Endothelial cell of umbilical vein (primary cell): ENCODE results near the gene IL6. TPM values are rescaled to one million over a fixed set of nuclear protein-coding genes. Genes with fewer than 3 reads are reported as not detected.

Experiments
- BruUV-seq: library from RNA; stranded (reverse); fragments of 400-500 nt; replicated peaks from 2 replicates; lab custom pipeline; 2021; lab: Mats Ljungman, UMichigan
- CTCF ChIA-PET: fragments of 300-600, 350-600 bp; sonication (Branson Sonifier 250); formaldehyde crosslinking; loops from one replicate; lab custom pipeline; 2021; ENCODE audit warnings: antibody characterized with exemption, inconsistent platforms; lab: Charles Lee
- POLR2A ChIA-PET: fragments of 300-600, 350-600 bp; sonication (Branson Sonifier 250); formaldehyde crosslinking; loops from one replicate; lab custom pipeline; 2021; ENCODE audit warnings: antibody characterized with exemption, inconsistent platforms; lab: Charles Lee
- DNase-seq: peaks from one replicate; pipeline ENCODE4 v3.0.0-alpha.2; 2011; ENCODE audit warnings: low read depth, low spot score
- FAIRE-seq: peaks from 2 replicates; lab custom pipeline; 2011; peaks lifted over from hg19 to GRCh38; lab: Jason Lieb, UNC
- H2AFZ ChIP-seq: 2 replicates; pipeline ENCODE4 v1.6.0; 2012; ENCODE audit warnings: low read depth, low read length, control low read depth, inconsistent platforms
- H3K27ac ChIP-seq: 2 replicates; pipeline ENCODE4 v1.5.1; 2011; ENCODE audit warnings: low read depth, mild to moderate bottlenecking, control low read depth, low read length, moderate library complexity; ENCODE audit not compliant: insufficient read depth
- H3K27me3 ChIP-seq, 2 experiments: 2 replicates each; pipeline versions ENCODE4 v1.6.0 to v1.6.1; 2011; ENCODE audit warnings: low read length in 2 of 2, mixed read lengths in 1 of 2; ENCODE audit not compliant: control insufficient read depth in 2 of 2, insufficient read depth in 2 of 2
- H3K36me3 ChIP-seq, 2 experiments: 2 replicates in 1 of 2; 3 replicates in 1 of 2; pipeline ENCODE4 v1.5.1; 2011; ENCODE audit warnings: low read length in 2 of 2, mild to moderate bottlenecking in 1 of 2, moderate library complexity in 1 of 2; ENCODE audit not compliant: control insufficient read depth in 2 of 2, insufficient read depth in 2 of 2; ENCODE audit errors: extremely low read depth in 1 of 2
- H3K4me1 ChIP-seq: 3 replicates; pipeline ENCODE4 v1.5.1; 2011; ENCODE audit warnings: mild to moderate bottlenecking, low read length; ENCODE audit not compliant: control insufficient read depth, insufficient read depth; ENCODE audit errors: extremely low read depth
- H3K4me2 ChIP-seq: 2 replicates; pipeline ENCODE4 v1.6.1; 2011; ENCODE audit warnings: low read length, control low read depth, mixed read lengths; ENCODE audit not compliant: insufficient read depth
- H3K4me3 ChIP-seq, 3 experiments: fragments of 200-600 bp in 1 of 3; sonication (generic), shearing (Covaris generic) in 1 of 3; replicated peaks in 1 of 3; 2 replicates each; pipeline ENCODE4 v1.5.1; 2011 to 2016; ENCODE audit warnings: control low read depth in 3 of 3, low read length in 3 of 3, mild to moderate bottlenecking in 2 of 3, inconsistent platforms in 1 of 3, low read depth in 1 of 3, moderate library complexity in 1 of 3; ENCODE audit not compliant: insufficient read depth in 1 of 3
- H3K79me2 ChIP-seq: 2 replicates; pipeline ENCODE4 v1.6.0; 2012; ENCODE audit warnings: low read length, inconsistent platforms; ENCODE audit not compliant: control insufficient read depth, insufficient read depth
- H3K9ac ChIP-seq: replicated peaks from 2 replicates; pipeline ENCODE3; 2011; ENCODE audit warnings: low read length, control low read depth; ENCODE audit not compliant: insufficient read depth; ENCODE audit errors: extremely low read depth
- H3K9me1 ChIP-seq: replicated peaks from 3 replicates; pipeline ENCODE4 v1.6.0; 2011; ENCODE audit warnings: mild to moderate bottlenecking, low read length; ENCODE audit not compliant: control insufficient read depth, insufficient read depth; ENCODE audit errors: extremely low read depth
- H3K9me3 ChIP-seq: replicated peaks from 2 replicates; pipeline ENCODE4 v1.5.1; 2012; ENCODE audit warnings: low read length, inconsistent platforms; ENCODE audit not compliant: control insufficient read depth, insufficient read depth
- H4K20me1 ChIP-seq: replicated peaks from 2 replicates; pipeline ENCODE3; 2011; ENCODE audit warnings: mild to moderate bottlenecking, low read length; ENCODE audit not compliant: control insufficient read depth, insufficient read depth; ENCODE audit errors: extremely low read depth
- EZH2 ChIP-seq: IDR thresholded peaks from 2 replicates; pipeline ENCODE4 v1.6.1; 2012; ENCODE audit warnings: borderline replicate concordance, low read depth, mild to moderate bottlenecking, moderate library complexity, low read length, inconsistent platforms; ENCODE audit not compliant: severe bottlenecking
- JUN ChIP-seq: IDR thresholded peaks from 2 replicates; pipeline ENCODE4 v1.6.1; 2011; ENCODE audit warnings: borderline replicate concordance, low read depth; ENCODE audit not compliant: insufficient read length, insufficient read depth
- MYC ChIP-seq: IDR thresholded peaks from one replicate; pipeline ENCODE4 v1.6.1; 2011; ENCODE audit warnings: mild to moderate bottlenecking, low read depth, low read length
- POLR2A ChIP-seq: IDR thresholded peaks from 2 replicates; pipeline ENCODE4 v1.6.1; 2012; ENCODE audit warnings: low read depth, mild to moderate bottlenecking, control low read depth, low read length
- dilution Hi-C: fragments of 300-500 bp; cut with MboI; formaldehyde crosslinking; loops from one replicate; pipeline ENCODE4 v1.15.0; 2019; ENCODE audit warnings: low sequenced_read_pairs; ENCODE audit not compliant: extremely low pct_ligation_motif_present
- intact Hi-C: fragments of 100-400 bp; cut with micrococcal nuclease; formaldehyde crosslinking; loops from one replicate; pipeline ENCODE4 v1.10.0; 2022
- polyA plus RNA-seq, 4 experiments: library from polyadenylated mRNA; depleted of rRNA in 3 of 4; stranded (reverse) in 3 of 4; unstranded in 1 of 4; fragments of >200 nt; gene quantifications; 2 replicates each; pipeline versions ENCODE4 v1.2.1 to v1.2.3, GENCODE V29; 2011 to 2012; ENCODE audit warnings: missing spikeins in 1 of 4
- total RNA-seq: library from RNA; stranded (reverse); gene quantifications from 2 replicates; pipeline ENCODE4 v1.2.3, GENCODE V29; 2021

IL6 gene
- total and polyA plus RNA-seq, 2 donors (not counting 3 experiments of a cell fraction or from before 2014, with no cell fraction given) = 11.0 to 16.5 TPM

- H3K9ac ChIP-seq = no peak overlapping the region
- BruUV-seq = no TSS peak
- no peaks in the 10 kb centered on the region for H3K9me1 ChIP-seq
- no peak overlapping the region for H3K4me3 ChIP-seq
- intact Hi-C loops (no loop called here), dilution Hi-C loops (loop anchor here (25.0 kb wide), 1 partner anchor 169 kb away; no protein-coding TSS in a partner anchor)
- no peak for TF ChIP-seq JUN
- peak; percentile 33 for TF ChIP-seq POLR2A
- no peak for DNase-seq
- FAIRE-seq = peak; percentile 55
- ChIA-PET CTCF (interaction anchor here (1.0 to 7.0 kb wide), 5 partner anchors 10 to 324 kb away, joined by 3 to 122 read pairs (median 16); no protein-coding TSS in a partner anchor), POLR2A (interaction anchor here (0.6 to 1.1 kb wide), 2 partner anchors 66 to 154 kb away, joined by 3 read pairs; no protein-coding TSS in a partner anchor)
- no peak overlapping the region for H3K4me2 ChIP-seq
- no peak overlapping the region for H2AFZ ChIP-seq
- H3K4me1 ChIP-seq = peaks cover 30% of the 10 kb centered on the region
- no peak overlapping the region for H3K27ac ChIP-seq
- no peaks in the 10 kb centered on the region for H3K27me3 ChIP-seq
- H3K9me3 ChIP-seq = no peaks in the 10 kb centered on the region
- no peaks in the 10 kb centered on the region for H4K20me1 ChIP-seq
- H3K79me2 ChIP-seq = peaks cover 21% of the 10 kb centered on the region
- peaks cover 5 to 9% of the 10 kb centered on the region in 2 experiments for H3K36me3 ChIP-seq
Observed at GRCh38 chr7:22730921-22731654, 4.1 kb downstream of the IL6 start.

- BruUV-seq = no TSS peak
- H2AFZ ChIP-seq = no peak overlapping the region
- H3K27me3 ChIP-seq = no peaks in the 10 kb centered on the region
- H3K36me3 ChIP-seq = peaks cover 5 to 9% of the 10 kb centered on the region in 2 experiments
- H3K4me3 ChIP-seq = no peak overlapping the region
- dilution Hi-C loops = loop anchor here (25.0 kb wide), 1 partner anchor 169 kb away; no protein-coding TSS in a partner anchor
- H3K9me3 ChIP-seq = no peaks in the 10 kb centered on the region
- H3K4me2 ChIP-seq = no peak overlapping the region
- peaks cover 21% of the 10 kb centered on the region for H3K79me2 ChIP-seq
- no peak overlapping the region for H3K9ac ChIP-seq
- FAIRE-seq = no peak
- intact Hi-C loops = no loop called here
- no peaks in the 10 kb centered on the region for H4K20me1 ChIP-seq
- peaks cover 25% of the 10 kb centered on the region for H3K4me1 ChIP-seq
- POLR2A ChIA-PET = interaction anchor here (0.6 to 1.1 kb wide), 2 partner anchors 66 to 154 kb away, joined by 3 read pairs; no protein-coding TSS in a partner anchor
- H3K27ac ChIP-seq = no peak overlapping the region
- H3K9me1 ChIP-seq = no peaks in the 10 kb centered on the region
- TF ChIP-seq MYC (no peak), EZH2 (no peak)
- CTCF ChIA-PET = interaction anchor here (1.3 to 7.0 kb wide), 6 partner anchors 10 to 323 kb away, joined by 3 to 122 read pairs (median 13); no protein-coding TSS in a partner anchor
- no peak for DNase-seq
Observed at GRCh38 chr7:22731766-22732165, 4.8 kb downstream of the IL6 start.
